Measurements from ENCODE around the gene ATXN3.

The ATXN3 gene

DNA sequence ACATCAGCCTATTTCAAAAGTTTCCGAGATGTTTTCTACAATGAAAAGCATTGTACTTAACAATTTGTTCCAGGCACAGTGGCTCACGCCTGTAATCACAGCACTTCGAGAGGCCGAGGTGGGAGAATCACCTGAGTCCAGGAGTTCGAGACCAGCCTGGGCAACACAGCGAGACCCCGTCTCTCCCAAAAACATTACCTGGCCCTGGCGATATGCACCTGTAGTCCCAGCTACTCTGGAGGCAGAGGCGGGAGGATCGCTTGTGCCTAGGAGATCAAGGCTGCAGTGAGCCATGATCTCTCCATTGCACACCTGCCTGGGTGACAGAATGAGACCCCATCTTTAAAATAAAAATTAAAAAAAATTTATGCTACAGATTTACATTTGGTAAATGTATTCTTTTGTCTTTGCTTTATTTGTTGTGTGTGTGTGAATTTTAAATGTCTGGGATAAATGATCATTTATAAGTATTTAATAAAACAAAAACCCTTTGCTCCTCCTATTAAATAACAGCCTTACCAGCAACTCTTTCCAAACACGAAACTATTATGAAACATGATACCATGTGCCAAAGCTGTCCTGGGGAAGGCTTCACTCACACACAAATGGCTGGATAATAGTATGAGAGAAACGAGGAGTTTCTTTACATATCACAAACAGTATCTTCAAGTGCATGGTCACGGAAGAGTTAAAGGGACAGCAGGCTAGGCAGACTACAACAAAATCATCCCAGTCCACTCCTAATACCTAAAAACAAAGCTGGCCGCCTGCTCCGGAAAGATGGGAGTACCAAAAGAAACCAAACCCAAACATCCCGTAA is 1.1 kb downstream of the ATXN3 start:
- peak overlapping the region; percentile 93 for H3K9ac ChIP-seq (ENCODE audit: low read depth, low read length, poor library complexity, severe bottlenecking)
- no peaks in the 10 kb centered on the region for H3F3A ChIP-seq (ENCODE audit: low read depth)
- peak overlapping the region; percentile 72 for H3K4me2 ChIP-seq (ENCODE audit: low read depth, low read length, poor library complexity, severe bottlenecking)
- H3K4me1 ChIP-seq (ENCODE audit: insufficient read depth, low read length, poor library complexity, severe bottlenecking) = peaks cover 33% of the 10 kb centered on the region
- no peaks in the 10 kb centered on the region for H3K27me3 ChIP-seq (ENCODE audit: insufficient read depth, low read length, poor library complexity, severe bottlenecking)
- H4K20me1 ChIP-seq (ENCODE audit: insufficient read depth, low read length, poor library complexity, severe bottlenecking) = peaks cover 45% of the 10 kb centered on the region
- H3K36me3 ChIP-seq (ENCODE audit: insufficient read depth, low read length) = no peaks in the 10 kb centered on the region
- H3K9me3 ChIP-seq (ENCODE audit: insufficient read depth, low read depth, low read length) = no peaks in the 10 kb centered on the region
- TF ChIP-seq EZH2phosphoT487 (IDR thresholded peaks at IDR 0.05; ENCODE audit: borderline replicate concordance) = no peak
- TF ChIP-seq, protein P1, sequence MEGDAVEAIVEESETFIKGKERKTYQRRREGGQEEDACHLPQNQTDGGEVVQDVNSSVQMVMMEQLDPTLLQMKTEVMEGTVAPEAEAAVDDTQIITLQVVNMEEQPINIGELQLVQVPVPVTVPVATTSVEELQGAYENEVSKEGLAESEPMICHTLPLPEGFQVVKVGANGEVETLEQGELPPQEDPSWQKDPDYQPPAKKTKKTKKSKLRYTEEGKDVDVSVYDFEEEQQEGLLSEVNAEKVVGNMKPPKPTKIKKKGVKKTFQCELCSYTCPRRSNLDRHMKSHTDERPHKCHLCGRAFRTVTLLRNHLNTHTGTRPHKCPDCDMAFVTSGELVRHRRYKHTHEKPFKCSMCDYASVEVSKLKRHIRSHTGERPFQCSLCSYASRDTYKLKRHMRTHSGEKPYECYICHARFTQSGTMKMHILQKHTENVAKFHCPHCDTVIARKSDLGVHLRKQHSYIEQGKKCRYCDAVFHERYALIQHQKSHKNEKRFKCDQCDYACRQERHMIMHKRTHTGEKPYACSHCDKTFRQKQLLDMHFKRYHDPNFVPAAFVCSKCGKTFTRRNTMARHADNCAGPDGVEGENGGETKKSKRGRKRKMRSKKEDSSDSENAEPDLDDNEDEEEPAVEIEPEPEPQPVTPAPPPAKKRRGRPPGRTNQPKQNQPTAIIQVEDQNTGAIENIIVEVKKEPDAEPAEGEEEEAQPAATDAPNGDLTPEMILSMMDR (conservative IDR thresholded peaks at IDR 0.05; ENCODE audit: low read length) = no peak
- H3K79me2 ChIP-seq (ENCODE audit: insufficient read depth, low read length) = peaks cover 59% of the 10 kb centered on the region
- peak overlapping the region; percentile 92 for H3K4me3 ChIP-seq (ENCODE audit: low read length, poor library complexity, severe bottlenecking)
- no peaks in the 10 kb centered on the region for H3K9me2 ChIP-seq (replicated peaks; ENCODE audit: low read depth, low read length)
- peak overlapping the region; percentile 93 for H2AFZ ChIP-seq (ENCODE audit: low read length)

DNA sequence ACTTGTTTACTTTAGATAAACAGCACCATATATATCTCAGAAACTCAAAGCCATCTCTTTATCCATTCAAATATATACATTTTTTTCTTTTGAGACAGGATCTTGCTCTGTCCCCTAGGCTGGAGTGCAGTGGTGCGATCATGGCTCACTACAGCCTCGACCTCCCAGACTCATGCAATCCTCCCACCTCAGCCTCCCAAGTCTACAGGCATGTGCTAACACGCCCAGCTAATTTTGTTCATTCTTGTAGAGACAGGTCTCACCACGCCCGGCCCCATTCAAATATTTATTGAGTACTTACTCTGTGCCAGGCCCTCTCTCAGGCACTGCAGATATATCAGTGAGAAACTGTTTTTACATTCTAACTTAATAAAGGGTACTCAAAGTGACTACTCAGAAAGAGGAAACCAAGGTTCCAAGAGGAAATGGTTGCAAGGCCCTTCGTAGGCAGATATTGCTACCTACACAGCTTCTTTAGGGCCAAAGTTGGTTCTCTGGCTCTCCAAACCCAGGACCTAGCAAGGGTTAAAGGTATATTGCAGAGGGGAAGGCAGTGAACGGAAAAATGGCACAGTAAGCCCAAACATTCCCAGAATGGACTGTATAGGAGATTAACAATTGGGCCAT is 2.9 kb downstream of the ATXN3 start:
- Histone ChIP-seq H3K9me2 (replicated peaks; ENCODE audit: low read depth, low read length) (no peaks in the 10 kb centered on the region), H3K4me2 (ENCODE audit: low read depth, low read length, poor library complexity, severe bottlenecking) (peak overlapping the region; percentile 72), H3K27me3 (ENCODE audit: insufficient read depth, low read length, poor library complexity, severe bottlenecking) (no peaks in the 10 kb centered on the region), H3K9ac (ENCODE audit: low read depth, low read length, poor library complexity, severe bottlenecking) (peak overlapping the region; percentile 61), H2AFZ (ENCODE audit: low read length) (no peak overlapping the region), H3F3A (ENCODE audit: low read depth) (no peaks in the 10 kb centered on the region), H3K79me2 (ENCODE audit: insufficient read depth, low read length) (peaks cover 77% of the 10 kb centered on the region), H3K9me3 (ENCODE audit: insufficient read depth, low read depth, low read length) (no peaks in the 10 kb centered on the region), H4K20me1 (ENCODE audit: insufficient read depth, low read length, poor library complexity, severe bottlenecking) (peaks cover 60% of the 10 kb centered on the region), H3K36me3 (ENCODE audit: insufficient read depth, low read length) (no peaks in the 10 kb centered on the region), H3K4me1 (ENCODE audit: insufficient read depth, low read length, poor library complexity, severe bottlenecking) (peaks cover 39% of the 10 kb centered on the region), H3K4me3 (ENCODE audit: low read length, poor library complexity, severe bottlenecking) (peak overlapping the region; percentile 92)
- TF ChIP-seq, protein P1 (conservative IDR thresholded peaks at IDR 0.05; ENCODE audit: low read length) = no peak
- no peak for TF ChIP-seq EZH2phosphoT487 (IDR thresholded peaks at IDR 0.05; ENCODE audit: borderline replicate concordance)

DNA sequence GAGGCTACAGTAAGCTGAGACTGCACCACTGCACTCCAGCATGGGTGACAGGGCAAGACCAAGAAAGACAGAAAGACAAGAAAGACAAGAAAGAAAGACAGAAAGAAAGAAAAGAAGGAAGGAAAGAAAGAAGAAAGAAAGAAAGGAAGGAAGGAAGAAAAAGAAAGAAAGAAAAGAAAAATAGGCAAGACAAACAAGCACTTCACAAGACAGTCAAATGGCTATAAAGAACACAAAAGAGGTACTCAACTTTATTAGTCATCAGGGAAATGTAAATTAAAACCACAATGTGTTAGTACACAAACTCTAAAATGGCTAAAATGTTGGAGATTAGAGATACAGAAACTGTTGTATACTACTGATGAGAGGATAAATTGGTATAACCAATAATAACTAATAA is 6.6 kb downstream of the ATXN3 start:
- peaks cover 32% of the 10 kb centered on the region for H3K4me1 ChIP-seq (ENCODE audit: insufficient read depth, low read length, poor library complexity, severe bottlenecking)
- no peak overlapping the region for H2AFZ ChIP-seq (ENCODE audit: low read length)
- H3K9me2 ChIP-seq (replicated peaks; ENCODE audit: low read depth, low read length) = no peaks in the 10 kb centered on the region
- no peaks in the 10 kb centered on the region for H3K9me3 ChIP-seq (ENCODE audit: insufficient read depth, low read depth, low read length)
- H3F3A ChIP-seq (ENCODE audit: low read depth) = no peaks in the 10 kb centered on the region
- peak overlapping the region; percentile 62 for H3K4me2 ChIP-seq (ENCODE audit: low read depth, low read length, poor library complexity, severe bottlenecking)
- H4K20me1 ChIP-seq (ENCODE audit: insufficient read depth, low read length, poor library complexity, severe bottlenecking) = peaks cover 59% of the 10 kb centered on the region
- H3K9ac ChIP-seq (ENCODE audit: low read depth, low read length, poor library complexity, severe bottlenecking) = peak overlapping the region; percentile 30
- peaks cover 80% of the 10 kb centered on the region for H3K79me2 ChIP-seq (ENCODE audit: insufficient read depth, low read length)
- H3K36me3 ChIP-seq (ENCODE audit: insufficient read depth, low read length) = peaks cover 17% of the 10 kb centered on the region
- peak overlapping the region; percentile 46 for H3K4me3 ChIP-seq (ENCODE audit: low read length, poor library complexity, severe bottlenecking)
- TF ChIP-seq, protein P1 (conservative IDR thresholded peaks at IDR 0.05; ENCODE audit: low read length) = no peak
- TF ChIP-seq EZH2phosphoT487 (IDR thresholded peaks at IDR 0.05; ENCODE audit: borderline replicate concordance) = no peak
- H3K27me3 ChIP-seq (ENCODE audit: insufficient read depth, low read length, poor library complexity, severe bottlenecking) = no peaks in the 10 kb centered on the region
